Panc1 (cell line): ENCODE measurements around the gene KCNQ4. TPM values are rescaled to one million over a fixed set of nuclear protein-coding genes. Genes with fewer than 3 reads are reported as not detected.
A peak's percentile ranks its signal among the peaks of the same experiment; 100 is the strongest.

Experiments used
- ATAC-seq: fragments of 200-7000 bp; cut with Tn5 transposase; 2 replicates; pipeline ENCODE4 v1.9.1; 2020; ENCODE audit warnings: mild to moderate bottlenecking, moderate library complexity
- BruUV-seq: library from RNA; stranded (reverse); fragments of 400-500 nt; replicated peaks from 2 replicates; lab custom pipeline; 2021; lab: Mats Ljungman, UMichigan
- CTCF ChIA-PET: fragments of 300-600 bp; sonication (Branson Sonifier 250); formaldehyde crosslinking; loops from one replicate; lab custom pipeline; 2022; ENCODE audit warnings: antibody characterized with exemption; lab: Charles Lee
- POLR2A ChIA-PET: fragments of 300-600 bp; sonication (Branson Sonifier 250); formaldehyde crosslinking; loops from one replicate; lab custom pipeline; 2022; ENCODE audit warnings: antibody characterized with exemption; lab: Charles Lee
- DNase-seq: peaks from one replicate; pipeline ENCODE4 v3.0.0-alpha.2; 2010; ENCODE audit warnings: low read depth, low spot score
- H3K27ac ChIP-seq: 2 replicates; pipeline ENCODE4 v1.5.1; 2011; ENCODE audit warnings: mild to moderate bottlenecking, low read length, inconsistent platforms
- H3K27me3 ChIP-seq: fragments of 200-500 bp; sonication (Bioruptor generic); 2 replicates; pipeline ENCODE4 v1.6.0; 2014; ENCODE audit warnings: low read length, inconsistent platforms; ENCODE audit not compliant: control insufficient read depth, insufficient read depth
- H3K36me3 ChIP-seq: fragments of 200-500 bp; sonication (Bioruptor generic); 2 replicates; pipeline ENCODE4 v1.5.1; 2014; ENCODE audit warnings: inconsistent platforms, mild to moderate bottlenecking, low read length, moderate library complexity; ENCODE audit not compliant: control insufficient read depth, insufficient read depth
- H3K4me1 ChIP-seq: 2 replicates; pipeline ENCODE4 v1.5.1; 2011; ENCODE audit warnings: inconsistent platforms, mild to moderate bottlenecking, low read length, moderate library complexity; ENCODE audit not compliant: control insufficient read depth, insufficient read depth
- H3K4me3 ChIP-seq, 2 experiments: 2 replicates each; pipeline ENCODE4 v1.5.1; 2011 to 2012; ENCODE audit warnings: low read depth in 2 of 2, low read length in 2 of 2, mild to moderate bottlenecking in 2 of 2, inconsistent platforms in 1 of 2, moderate library complexity in 1 of 2
- H3K9me3 ChIP-seq: fragments of 200-500 bp; sonication (Bioruptor generic); 2 replicates; pipeline ENCODE4 v1.5.1; 2014; ENCODE audit warnings: low read depth, mild to moderate bottlenecking, inconsistent platforms, low read length, moderate library complexity; ENCODE audit not compliant: control insufficient read depth, insufficient read depth
- CTCF ChIP-seq: fragments of 450-650 bp; IDR thresholded peaks from 2 replicates; pipeline ENCODE4 v1.5.1; 2017; ENCODE audit warnings: mild to moderate bottlenecking
- POLR2AphosphoS5 ChIP-seq: IDR thresholded peaks from 2 replicates; pipeline ENCODE4 v1.6.1; 2012; ENCODE audit warnings: mild to moderate bottlenecking, low read depth, low read length, moderate library complexity
- REST ChIP-seq, 2 experiments: IDR thresholded peaks; 2 replicates each; pipeline ENCODE4 v1.6.1; 2011 to 2012; ENCODE audit warnings: low read depth in 2 of 2, control low read depth in 1 of 2, low read length in 1 of 2, mild to moderate bottlenecking in 1 of 2, moderate library complexity in 1 of 2; ENCODE audit not compliant: insufficient read depth in 1 of 2
- SIN3A ChIP-seq: IDR thresholded peaks from 2 replicates; pipeline ENCODE4 v1.6.1; 2012; ENCODE audit warnings: low read depth, mild to moderate bottlenecking, low read length, moderate library complexity, borderline replicate concordance; ENCODE audit not compliant: insufficient read depth
- TCF7L2 ChIP-seq: IDR thresholded peaks from 2 replicates; pipeline ENCODE4 v1.6.1; 2011; ENCODE audit warnings: mild to moderate bottlenecking, low read depth, low read length, inconsistent platforms
- in situ Hi-C: cut with HindIII; loops from 2 replicates; pipeline ENCODE4 v1.10.0; 2016; ENCODE audit warnings: low sequenced_read_pairs, low pct_unique_long_range_greater_than_20kb
- intact Hi-C: fragments of 100-400 bp; cut with micrococcal nuclease; formaldehyde crosslinking; loops from one replicate; pipeline ENCODE4 v1.10.0; 2022; ENCODE audit not compliant: unreplicated experiment
- total RNA-seq: library from RNA; stranded (reverse); gene quantifications from one replicate; pipeline ENCODE4 v1.2.1, GENCODE V29; 2021; ENCODE audit not compliant: unreplicated experiment

KCNQ4 gene
- total RNA-seq, 1 experiment from 2014 or later: 2.6 TPM

GRCh38 chr1:40773748-40774265 lies 9.8 kb upstream of the KCNQ4 start:
- Histone ChIP-seq H3K27ac (no peak overlapping the region), H3K9me3 (peaks cover 8% of the 10 kb centered on the region; the same call in 1 of the 2 replicates), H3K27me3 (no peaks in the 10 kb centered on the region), H3K36me3 (peaks cover 2% of the 10 kb centered on the region; the same call in 1 of the 2 replicates), H3K4me1 (no peaks in the 10 kb centered on the region), H3K4me3 (no peak overlapping the region)
- ChIA-PET CTCF (interaction anchor here (0.6 to 1.6 kb wide), 7 partner anchors 9 to 179 kb away, joined by 3 to 10 read pairs (median 4); no protein-coding TSS in a partner anchor), POLR2A (no interaction called here)
- TF ChIP-seq REST (IDR thresholded peaks at IDR 0.05; ENCODE audit: insufficient read depth in 1 of 2, low read depth in 2 of 2, low read length in 1 of 2): no peak
- TF ChIP-seq POLR2AphosphoS5: no peak
- no peak for TF ChIP-seq SIN3A
- TF ChIP-seq CTCF: no peak
- no peak for TF ChIP-seq TCF7L2
- ATAC-seq: peak; percentile 39; the same call in 1 of the 2 replicates
- no peak for DNase-seq
- in situ Hi-C loops: no loop called here
- BruUV-seq: no TSS peak
- intact Hi-C loops: loop anchor here (5.0 kb wide), 2 partner anchors 162 to 178 kb away; no protein-coding TSS in a partner anchor

GRCh38 chr1:40774266-40774998 lies 9.2 kb upstream of the KCNQ4 start:
- TF ChIP-seq CTCF (peak; percentile 93), SIN3A (no peak)
- Histone ChIP-seq H3K4me1 (no peaks in the 10 kb centered on the region), H3K27ac (no peak overlapping the region), H3K27me3 (no peaks in the 10 kb centered on the region), H3K36me3 (no peaks in the 10 kb centered on the region), H3K9me3 (peaks cover 8% of the 10 kb centered on the region; the same call in 1 of the 2 replicates), H3K4me3 (no peak overlapping the region)
- POLR2A ChIA-PET: no interaction called here
- DNase-seq (peak; percentile 47), ATAC-seq (peak; percentile 82)
- intact Hi-C loops (loop anchor here (5.0 kb wide), 2 partner anchors 162 to 178 kb away; no protein-coding TSS in a partner anchor), in situ Hi-C loops (no loop called here)
- no TSS peak for BruUV-seq
- CTCF ChIA-PET: interaction anchor here (0.7 to 1.6 kb wide), 8 partner anchors 8 to 178 kb away, joined by 3 to 10 read pairs (median 4); no protein-coding TSS in a partner anchor
